A549 treated with AZD9567 at 1 μM for 4 hours (cell line): Measurements from ENCODE around the gene ZC3H12A. TPM values are rescaled to one million over a fixed set of nuclear protein-coding genes. Genes with fewer than 3 reads are reported as not detected.

Experiments
- total RNA-seq: library from RNA; stranded (reverse); fragments of 200-300 nt; extraction: Qiagen RNA extraction; gene quantifications from 5 replicates; pipeline ENCODE4 v1.2.3, GENCODE V29; 2022; ENCODE audit not compliant: insufficient read depth

Gene ZC3H12A
- total RNA-seq: 32.6 to 45.5 TPM (median 43.9 TPM) in 5 replicates

DNA sequence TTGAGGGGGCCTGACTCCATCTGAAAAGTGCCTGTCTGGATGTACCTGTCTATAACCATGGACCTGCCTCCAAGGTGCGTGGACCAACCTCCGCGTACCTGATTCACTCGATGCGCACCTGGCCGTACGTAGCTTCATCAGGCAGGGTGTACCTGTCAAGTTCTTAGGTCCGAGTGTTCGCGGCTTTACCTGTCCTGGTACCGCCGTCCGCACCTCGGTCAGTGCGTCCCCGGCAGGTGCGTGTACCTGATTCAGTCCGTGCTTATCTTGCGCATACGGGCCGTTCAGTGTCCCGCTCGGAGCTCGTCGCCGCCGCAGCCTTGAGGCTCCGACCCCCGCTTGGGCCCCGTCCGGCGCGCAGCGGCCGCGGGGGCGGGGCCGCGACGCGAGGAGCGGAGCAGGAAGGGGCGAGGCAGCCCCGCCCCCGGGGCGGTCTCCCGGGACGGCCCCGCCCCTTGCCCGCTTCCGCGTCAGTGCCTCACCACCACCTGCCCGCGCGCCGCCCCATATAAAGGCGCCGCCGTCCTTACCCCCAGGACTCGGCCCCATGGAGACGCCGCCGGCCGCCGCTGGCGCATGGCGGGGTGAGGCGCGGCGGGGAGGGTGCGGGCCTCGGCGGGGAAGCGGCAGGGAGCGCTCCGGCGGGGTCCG lies at the start of gene ZC3H12A:
Gene ZC3H12A (plus strand): TSS at position 535 of the 651 bp plus-strand sequence. CDS start 917 bp downstream, outside the sequence.

DNA sequence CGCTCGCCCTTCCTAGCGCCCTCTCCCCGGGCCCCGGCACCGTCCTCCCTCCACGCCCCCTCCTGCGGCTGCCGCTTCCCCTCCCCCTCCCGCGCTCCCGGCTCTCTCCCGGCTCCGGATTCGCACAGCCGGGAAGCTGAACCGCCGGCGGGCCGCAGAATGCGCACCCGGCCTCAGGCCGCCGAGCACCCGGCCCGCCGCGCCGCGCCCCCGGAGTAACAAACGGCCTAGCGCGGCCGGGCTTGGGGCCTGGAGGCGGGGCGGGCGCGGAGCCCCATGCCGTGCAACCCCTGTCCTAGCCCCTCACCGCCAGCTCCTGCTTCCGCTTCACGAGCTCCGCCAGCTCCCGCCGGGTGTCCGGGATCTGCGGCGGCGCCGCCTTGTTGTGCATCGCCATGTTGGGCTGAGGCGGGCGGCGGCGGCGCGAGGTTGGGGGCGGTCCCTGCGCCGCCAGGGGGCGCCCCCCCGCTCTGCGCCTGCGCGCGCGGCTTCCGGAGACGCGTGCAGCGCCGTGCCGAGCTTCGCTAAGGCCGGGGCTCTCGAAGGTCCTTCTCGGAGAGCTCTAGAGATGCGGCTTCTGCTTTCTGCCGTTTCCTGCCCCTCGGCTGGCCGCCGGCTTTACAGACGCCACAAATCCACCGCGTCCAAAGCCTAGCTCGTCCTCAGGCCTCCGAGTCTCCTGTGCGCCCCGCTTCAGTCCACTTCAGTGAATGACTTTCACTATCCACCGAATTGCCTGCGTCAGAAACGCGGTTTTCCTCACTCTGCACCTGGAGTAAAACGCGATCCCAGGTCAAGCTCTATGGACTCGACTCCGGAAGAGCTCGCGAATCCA lies 40.2 kb downstream of the ZC3H12A start, which contains the start of gene MEAF6:
Gene MEAF6 (minus strand): TSS at position 417 of the 835 bp plus-strand sequence. CDS start 20 bp downstream, at position 397.

Other genes with a start within 250 kb of the ZC3H12A start
- 39.3 to 56.6 TPM (median 43.9 TPM) in 5 replicates for gene MEAF6, start 40.2 kb downstream of the ZC3H12A start, total RNA-seq
- 11.1 to 14.2 TPM (median 13.4 TPM) in 5 replicates for gene SNIP1, start 79.7 kb downstream of the ZC3H12A start, total RNA-seq
- 0.09 to 0.14 TPM (median 0.09 TPM) in 3 of 5 replicates, not detected in the others for gene DNALI1, start 82.4 kb downstream of the ZC3H12A start, total RNA-seq
- 51.9 to 59.4 TPM (median 56.7 TPM) in 5 replicates for gene GNL2, start 121.4 kb downstream of the ZC3H12A start, total RNA-seq
- 0.07 to 0.11 TPM (median 0.10 TPM) in 4 of 5 replicates, not detected in the other for gene RSPO1, start 160.3 kb downstream of the ZC3H12A start, total RNA-seq
- gene CDCA8, start 217.9 kb downstream of the ZC3H12A start, total RNA-seq: 46.1 to 57.9 TPM (median 49.3 TPM) in 5 replicates